HEK293 (cell line): Measurements from ENCODE around the gene LHX6.

ENCODE experiments used
- CTCF ChIA-PET: fragments of 350-600 bp; formaldehyde crosslinking; extraction: SDS; loops from one replicate; lab custom pipeline; 2021; ENCODE audit warnings: antibody characterized with exemption; lab: Yijun Ruan, JAX
- POLR2A ChIA-PET: fragments of 300-600 bp; formaldehyde crosslinking; extraction: SDS; loops from one replicate; lab custom pipeline; 2020; ENCODE audit warnings: antibody characterized with exemption, inconsistent platforms; lab: Yijun Ruan, JAX
- H3K27ac ChIP-seq: fragments of 200-500 bp; sonication (Bioruptor generic); 2 replicates; pipeline ENCODE4 v1.5.1; 2014; ENCODE audit warnings: low read depth, low read length, control low read depth, inconsistent platforms; ENCODE audit errors: extremely low read depth
- H3K36me3 ChIP-seq, 2 experiments: fragments of 200-500 bp in 1 of 2; sonication (Bioruptor generic) in 1 of 2; 1 replicate in 1 of 2; 2 replicates in 1 of 2; pipeline ENCODE4 v1.5.1; 2014 to 2017; ENCODE audit warnings: inconsistent platforms in 2 of 2, low read length in 2 of 2; ENCODE audit not compliant: control insufficient read depth in 2 of 2, insufficient read depth in 1 of 2
- H3K4me1 ChIP-seq: fragments of 200-500 bp; sonication (Bioruptor generic); 2 replicates; pipeline ENCODE4 v1.5.1; 2014; ENCODE audit warnings: mild to moderate bottlenecking, low read length, inconsistent platforms; ENCODE audit not compliant: control insufficient read depth, insufficient read depth
- H3K4me3 ChIP-seq: 2 replicates; pipeline ENCODE4 v1.5.1; 2011; ENCODE audit warnings: low read depth, mild to moderate bottlenecking, control low read depth, low read length, moderate library complexity
- H3K9me3 ChIP-seq: fragments of 200-500 bp; sonication (Bioruptor generic); 2 replicates; pipeline ENCODE4 v1.5.1; 2014; ENCODE audit warnings: low read depth, low read length, inconsistent platforms; ENCODE audit not compliant: control insufficient read depth, insufficient read depth
- KLF16 ChIP-seq: fragments of 450-650 bp; formaldehyde crosslinking; IDR thresholded peaks from 2 replicates; pipeline ENCODE4 v1.5.1; 2017; ENCODE audit warnings: missing biosample characterization, missing genetic modification characterization
- KLF7 ChIP-seq: fragments of 450-650 bp; formaldehyde crosslinking; IDR thresholded peaks from 2 replicates; pipeline ENCODE4 v1.5.1; 2016; ENCODE audit warnings: missing biosample characterization, missing genetic modification characterization, borderline replicate concordance
- MEIS1 ChIP-seq: sonication (generic); formaldehyde crosslinking; IDR thresholded peaks from 2 replicates; pipeline ENCODE4 v1.8.1; 2022; ENCODE audit warnings: missing genetic modification reagents, mild to moderate bottlenecking, borderline replicate concordance
- OVOL3 ChIP-seq: fragments of 450-650 bp; formaldehyde crosslinking; IDR thresholded peaks from 2 replicates; pipeline ENCODE4 v1.5.1; 2016; ENCODE audit warnings: missing biosample characterization, missing genetic modification characterization
- SALL2 ChIP-seq: fragments of 450-650 bp; formaldehyde crosslinking; IDR thresholded peaks from 2 replicates; pipeline ENCODE4 v1.5.0; 2017; ENCODE audit warnings: missing biosample characterization, mild to moderate bottlenecking, missing genetic modification characterization, borderline replicate concordance
- YY2 ChIP-seq: fragments of 450-650 bp; formaldehyde crosslinking; IDR thresholded peaks from 2 replicates; pipeline ENCODE4 v1.5.1; 2016; ENCODE audit warnings: missing biosample characterization, missing genetic modification characterization
- ZFP3 ChIP-seq: fragments of 450-650 bp; formaldehyde crosslinking; IDR thresholded peaks from 2 replicates; pipeline ENCODE4 v1.5.1; 2016; ENCODE audit warnings: low read depth, missing biosample characterization, missing genetic modification characterization
- ZNF114 ChIP-seq: fragments of 450-650 bp; formaldehyde crosslinking; IDR thresholded peaks from 2 replicates; pipeline ENCODE4 v1.5.0; 2017; ENCODE audit warnings: missing biosample characterization, missing genetic modification characterization
- ZNF121 ChIP-seq: fragments of 450-650 bp; formaldehyde crosslinking; IDR thresholded peaks from 2 replicates; pipeline ENCODE4 v1.5.1; 2016; ENCODE audit warnings: missing biosample characterization, missing genetic modification characterization
- ZNF132 ChIP-seq: fragments of 450-650 bp; formaldehyde crosslinking; IDR thresholded peaks from 2 replicates; pipeline ENCODE4 v1.5.1; 2017; ENCODE audit warnings: missing biosample characterization, missing genetic modification characterization, borderline replicate concordance
- ZNF175 ChIP-seq: fragments of 450-650 bp; formaldehyde crosslinking; IDR thresholded peaks from 2 replicates; pipeline ENCODE4 v1.5.1; 2016; ENCODE audit warnings: missing biosample characterization, missing genetic modification characterization
- ZNF202 ChIP-seq: fragments of 450-650 bp; formaldehyde crosslinking; IDR thresholded peaks from 2 replicates; pipeline ENCODE4 v1.5.1; 2016; ENCODE audit warnings: missing biosample characterization, missing genetic modification characterization, borderline replicate concordance
- ZNF24 ChIP-seq: fragments of 450-650 bp; formaldehyde crosslinking; IDR thresholded peaks from 2 replicates; pipeline ENCODE4 v1.5.1; 2016; ENCODE audit warnings: missing biosample characterization, missing genetic modification characterization
- ZNF335 ChIP-seq: fragments of 450-650 bp; formaldehyde crosslinking; conservative IDR thresholded peaks from 2 replicates; pipeline ENCODE4 v1.5.1; 2016; ENCODE audit warnings: missing biosample characterization, missing genetic modification characterization
- ZNF341 ChIP-seq: fragments of 450-650 bp; formaldehyde crosslinking; IDR thresholded peaks from 2 replicates; pipeline ENCODE4; 2016; ENCODE audit warnings: low read depth, missing biosample characterization, missing genetic modification characterization
- ZNF354C ChIP-seq: fragments of 450-650 bp; formaldehyde crosslinking; IDR thresholded peaks from 2 replicates; pipeline ENCODE4 v1.5.1; 2016; ENCODE audit warnings: missing biosample characterization, missing genetic modification characterization, low read depth, borderline replicate concordance
- ZNF416 ChIP-seq: fragments of 450-650 bp; formaldehyde crosslinking; IDR thresholded peaks from 2 replicates; pipeline ENCODE4 v1.5.1; 2016; ENCODE audit warnings: missing biosample characterization, missing genetic modification characterization
- ZNF423 ChIP-seq: fragments of 450-650 bp; formaldehyde crosslinking; IDR thresholded peaks from 2 replicates; pipeline ENCODE4 v1.5.1; 2016; ENCODE audit warnings: missing biosample characterization, missing genetic modification characterization
- ZNF510 ChIP-seq: fragments of 450-650 bp; formaldehyde crosslinking; IDR thresholded peaks from 2 replicates; pipeline ENCODE4 v1.5.1; 2018; ENCODE audit warnings: mild to moderate bottlenecking, missing genetic modification characterization, missing biosample characterization; ENCODE audit not compliant: insufficient replicate concordance
- ZNF514 ChIP-seq: fragments of 450-650 bp; formaldehyde crosslinking; IDR thresholded peaks from 2 replicates; pipeline ENCODE4 v1.5.1; 2016; ENCODE audit warnings: missing biosample characterization, missing genetic modification characterization
- ZNF623 ChIP-seq: fragments of 450-650 bp; formaldehyde crosslinking; IDR thresholded peaks from 2 replicates; pipeline ENCODE4 v1.5.1; 2016; ENCODE audit warnings: missing biosample characterization, missing genetic modification characterization
- ZNF670 ChIP-seq: fragments of 450-650 bp; formaldehyde crosslinking; IDR thresholded peaks from 2 replicates; pipeline ENCODE4 v1.5.1; 2016; ENCODE audit warnings: missing biosample characterization, missing genetic modification characterization, low read depth
- ZNF701 ChIP-seq: fragments of 450-650 bp; formaldehyde crosslinking; IDR thresholded peaks from 2 replicates; pipeline ENCODE4 v1.5.1; 2016; ENCODE audit warnings: missing biosample characterization, missing genetic modification characterization
- TF ChIP-seq, protein P1 (sequence below): fragments of 450-650 bp; formaldehyde crosslinking; IDR thresholded peaks from 2 replicates; pipeline ENCODE4 v1.5.1; 2017; ENCODE audit warnings: missing biosample characterization, missing genetic modification characterization
- TF ChIP-seq, protein P2 (sequence below): fragments of 450-650 bp; formaldehyde crosslinking; IDR thresholded peaks from 2 replicates; pipeline ENCODE4 v1.5.1; 2016; ENCODE audit warnings: missing biosample characterization, missing genetic modification characterization

Gene LHX6

DNA sequence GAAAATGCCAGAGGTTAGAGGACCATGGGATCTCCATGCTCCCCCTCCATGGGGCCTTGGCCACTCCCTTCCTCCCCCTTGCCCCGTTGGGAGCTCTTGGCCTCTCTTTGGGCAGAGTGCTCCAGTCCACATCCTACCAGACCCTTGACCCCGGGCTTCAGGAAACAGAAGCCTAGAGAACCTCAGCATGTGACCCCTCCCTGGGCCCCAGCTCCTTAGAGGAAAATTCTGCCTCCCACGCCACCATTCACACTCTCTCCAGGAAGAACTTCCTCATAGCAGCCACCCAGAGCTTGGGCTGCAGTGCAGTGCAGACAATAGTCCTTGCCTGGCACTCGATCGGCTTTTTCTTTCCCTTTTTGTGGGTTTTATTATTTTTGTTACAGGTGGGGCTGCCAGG lies 6.0 kb downstream of the LHX6 start:
- no peak for TF ChIP-seq ZNF24
- no peak for TF ChIP-seq ZNF510 (tag by site-specific recombination)
- no peak for TF ChIP-seq ZFP3 (tag by site-specific recombination)
- TF ChIP-seq ZNF114, result no peak
- TF ChIP-seq ZNF121 (tag by site-specific recombination), result no peak
- no peak for TF ChIP-seq ZNF423 (tag by site-specific recombination)
- no peak for TF ChIP-seq ZNF416 (tag by site-specific recombination)
- TF ChIP-seq, protein P1, sequence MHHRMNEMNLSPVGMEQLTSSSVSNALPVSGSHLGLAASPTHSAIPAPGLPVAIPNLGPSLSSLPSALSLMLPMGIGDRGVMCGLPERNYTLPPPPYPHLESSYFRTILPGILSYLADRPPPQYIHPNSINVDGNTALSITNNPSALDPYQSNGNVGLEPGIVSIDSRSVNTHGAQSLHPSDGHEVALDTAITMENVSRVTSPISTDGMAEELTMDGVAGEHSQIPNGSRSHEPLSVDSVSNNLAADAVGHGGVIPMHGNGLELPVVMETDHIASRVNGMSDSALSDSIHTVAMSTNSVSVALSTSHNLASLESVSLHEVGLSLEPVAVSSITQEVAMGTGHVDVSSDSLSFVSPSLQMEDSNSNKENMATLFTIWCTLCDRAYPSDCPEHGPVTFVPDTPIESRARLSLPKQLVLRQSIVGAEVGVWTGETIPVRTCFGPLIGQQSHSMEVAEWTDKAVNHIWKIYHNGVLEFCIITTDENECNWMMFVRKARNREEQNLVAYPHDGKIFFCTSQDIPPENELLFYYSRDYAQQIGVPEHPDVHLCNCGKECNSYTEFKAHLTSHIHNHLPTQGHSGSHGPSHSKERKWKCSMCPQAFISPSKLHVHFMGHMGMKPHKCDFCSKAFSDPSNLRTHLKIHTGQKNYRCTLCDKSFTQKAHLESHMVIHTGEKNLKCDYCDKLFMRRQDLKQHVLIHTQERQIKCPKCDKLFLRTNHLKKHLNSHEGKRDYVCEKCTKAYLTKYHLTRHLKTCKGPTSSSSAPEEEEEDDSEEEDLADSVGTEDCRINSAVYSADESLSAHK (tag by site-specific recombination), result no peak
- no peak for TF ChIP-seq KLF7 (tag by site-specific recombination)
- TF ChIP-seq, protein P2, sequence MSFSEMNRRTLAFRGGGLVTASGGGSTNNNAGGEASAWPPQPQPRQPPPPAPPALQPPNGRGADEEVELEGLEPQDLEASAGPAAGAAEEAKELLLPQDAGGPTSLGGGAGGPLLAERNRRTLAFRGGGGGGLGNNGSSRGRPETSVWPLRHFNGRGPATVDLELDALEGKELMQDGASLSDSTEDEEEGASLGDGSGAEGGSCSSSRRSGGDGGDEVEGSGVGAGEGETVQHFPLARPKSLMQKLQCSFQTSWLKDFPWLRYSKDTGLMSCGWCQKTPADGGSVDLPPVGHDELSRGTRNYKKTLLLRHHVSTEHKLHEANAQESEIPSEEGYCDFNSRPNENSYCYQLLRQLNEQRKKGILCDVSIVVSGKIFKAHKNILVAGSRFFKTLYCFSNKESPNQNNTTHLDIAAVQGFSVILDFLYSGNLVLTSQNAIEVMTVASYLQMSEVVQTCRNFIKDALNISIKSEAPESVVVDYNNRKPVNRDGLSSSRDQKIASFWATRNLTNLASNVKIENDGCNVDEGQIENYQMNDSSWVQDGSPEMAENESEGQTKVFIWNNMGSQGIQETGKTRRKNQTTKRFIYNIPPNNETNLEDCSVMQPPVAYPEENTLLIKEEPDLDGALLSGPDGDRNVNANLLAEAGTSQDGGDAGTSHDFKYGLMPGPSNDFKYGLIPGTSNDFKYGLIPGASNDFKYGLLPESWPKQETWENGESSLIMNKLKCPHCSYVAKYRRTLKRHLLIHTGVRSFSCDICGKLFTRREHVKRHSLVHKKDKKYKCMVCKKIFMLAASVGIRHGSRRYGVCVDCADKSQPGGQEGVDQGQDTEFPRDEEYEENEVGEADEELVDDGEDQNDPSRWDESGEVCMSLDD (tag by site-specific recombination), result no peak
- TF ChIP-seq KLF16 (tag by site-specific recombination), result no peak
- no peak for TF ChIP-seq ZNF341 (tag by site-specific recombination)
- TF ChIP-seq SALL2 (tag by site-specific recombination), result no peak
- TF ChIP-seq ZNF623 (tag by site-specific recombination), result no peak
- TF ChIP-seq ZNF514, result no peak
- no peak for TF ChIP-seq ZNF132 (tag by site-specific recombination)
- no peak for TF ChIP-seq MEIS1
- TF ChIP-seq ZNF335 (tag by site-specific recombination), result no peak
- Histone ChIP-seq H3K36me3 (no peaks in the 10 kb centered on the region), H3K4me1 (no peaks in the 10 kb centered on the region), H3K27ac (no peak overlapping the region), H3K4me3 (no peak overlapping the region), H3K9me3 (no peaks in the 10 kb centered on the region)
- CTCF ChIA-PET, result interaction anchor here (0.8 kb wide), 1 partner anchor 98 kb away, joined by 3 read pairs; no protein-coding TSS in a partner anchor
- POLR2A ChIA-PET, result interaction anchor here (1.2 kb wide), 1 partner anchor 9 kb away, joined by 5 read pairs; no protein-coding TSS in a partner anchor

DNA sequence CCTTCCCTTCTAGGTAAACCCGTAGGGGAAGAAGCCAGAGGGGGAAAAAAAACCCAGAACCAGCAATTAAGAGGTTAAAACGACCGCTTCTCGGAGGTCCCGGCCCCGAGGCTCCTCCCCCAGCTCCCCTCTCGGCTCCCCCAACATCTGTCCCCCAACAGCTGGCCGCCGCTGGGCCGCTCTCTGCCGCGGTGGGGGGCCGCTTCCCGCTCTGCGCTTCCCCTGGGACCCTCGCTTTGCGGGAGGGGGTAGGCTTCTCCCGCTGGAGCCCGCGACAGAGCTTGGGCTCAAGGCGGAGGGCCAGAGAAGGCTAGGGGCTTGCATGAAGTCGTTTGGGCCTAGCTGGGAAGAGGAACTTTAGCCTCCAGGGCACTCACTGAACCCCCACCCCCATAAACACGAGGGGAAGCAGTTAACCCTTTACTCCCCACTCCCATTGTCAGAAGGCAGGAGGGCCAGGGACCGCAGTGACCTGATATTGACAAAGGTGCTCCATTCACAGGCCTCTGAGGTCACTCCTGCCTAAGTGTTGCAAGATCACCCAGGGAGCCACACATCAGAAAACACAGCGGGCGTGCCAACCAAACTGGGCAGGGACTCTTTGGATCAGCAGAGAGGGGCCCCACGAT lies 7.5 kb downstream of the LHX6 start:
- H3K27ac ChIP-seq, result no peak overlapping the region
- H3K9me3 ChIP-seq, result no peaks in the 10 kb centered on the region
- ChIA-PET POLR2A (no interaction called here), CTCF (interaction anchor here (0.9 kb wide), 1 partner anchor 96 kb away, joined by 4 read pairs; no protein-coding TSS in a partner anchor)
- no peak overlapping the region for H3K4me3 ChIP-seq
- H3K36me3 ChIP-seq, result no peaks in the 10 kb centered on the region
- no peaks in the 10 kb centered on the region for H3K4me1 ChIP-seq
- TF ChIP-seq ZNF423 (tag by site-specific recombination) (no peak), ZNF701 (no peak), ZNF670 (tag by site-specific recombination) (no peak), OVOL3 (no peak), ZNF354C (tag by site-specific recombination) (no peak), YY2 (no peak), ZNF341 (tag by site-specific recombination) (no peak), ZNF175 (tag by site-specific recombination) (no peak), ZNF202 (tag by site-specific recombination) (no peak)
